Vagina (tissue), 2 donors: ENCODE data around the gene UBE4A.

Source experiments
- CTCF ChIP-seq, 3 experiments: fragments of 450-650 bp in 2 of 3; fragments of 200-600 bp in 1 of 3; sonication (generic) in 1 of 3; IDR thresholded peaks; one replicate each; pipeline ENCODE4 v1.5.1; 2017 to 2019; ENCODE audit warnings: antibody characterized with exemption in 3 of 3, mild to moderate bottlenecking in 2 of 3, moderate library complexity in 2 of 3
- POLR2A ChIP-seq, 2 donors: fragments of 450-650 bp; IDR thresholded peaks; one replicate each; pipeline ENCODE4 v1.6.1; 2017; ENCODE audit warnings: antibody characterized with exemption in 2 of 2, mild to moderate bottlenecking in 2 of 2, moderate library complexity in 2 of 2
- POLR2AphosphoS5 ChIP-seq, 2 donors: sonication (generic); formaldehyde crosslinking; IDR thresholded peaks; one replicate each; pipeline ENCODE4 v1.9.0; 2017; ENCODE audit warnings: antibody characterized with exemption in 2 of 2, mild to moderate bottlenecking in 2 of 2, low read depth in 1 of 2; ENCODE audit not compliant: insufficient read depth in 1 of 2

GRCh38 chr11:118313242-118313641, 46.2 kb upstream of the UBE4A start:
- TF ChIP-seq CTCF (IDR thresholded peaks at IDR 0.05) (no peak), POLR2A (IDR thresholded peaks at IDR 0.05) (no peak), POLR2AphosphoS5 (IDR thresholded peaks at IDR 0.05; ENCODE audit: insufficient read depth in 1 of 2, low read depth in 1 of 2) (no peak)
